Measurements from ENCODE around the gene BCHE. TPM values are rescaled to one million over a fixed set of nuclear protein-coding genes. Genes with fewer than 3 reads are reported as not detected.

Gene BCHE
- total RNA-seq, 2 donors from 2014 or later = not detected

DNA sequence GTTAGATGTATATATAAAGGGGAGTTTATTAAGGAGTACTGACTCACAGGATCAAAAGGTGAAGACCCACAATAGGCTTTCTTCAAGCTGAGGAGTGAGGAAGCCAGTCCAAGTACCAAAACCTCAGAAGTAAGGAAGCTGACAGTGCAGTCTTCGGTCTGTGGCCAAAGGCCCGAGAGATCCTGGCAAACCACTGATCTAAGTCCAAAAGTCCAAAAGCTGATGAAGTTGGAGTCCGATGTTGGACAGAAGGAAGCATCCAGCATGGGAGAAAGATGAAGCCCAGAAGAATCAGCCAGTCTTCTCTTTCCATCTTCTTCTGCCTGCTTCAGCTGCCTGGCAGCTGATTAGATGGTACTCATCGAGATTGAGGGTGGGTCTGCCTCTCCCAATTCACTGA, 107.5 kb downstream of the BCHE start:
- Mint-ChIP-seq H3K36me3 (no peaks in the 10 kb centered on the region), H3K9me3 (peaks cover 5 to 6% of the 10 kb centered on the region in 2 donors), H3K27ac (no peak overlapping the region)
- ATAC-seq (no peak), DNase-seq (ENCODE audit: low spot score in 2 of 2) (no peak)

DNA sequence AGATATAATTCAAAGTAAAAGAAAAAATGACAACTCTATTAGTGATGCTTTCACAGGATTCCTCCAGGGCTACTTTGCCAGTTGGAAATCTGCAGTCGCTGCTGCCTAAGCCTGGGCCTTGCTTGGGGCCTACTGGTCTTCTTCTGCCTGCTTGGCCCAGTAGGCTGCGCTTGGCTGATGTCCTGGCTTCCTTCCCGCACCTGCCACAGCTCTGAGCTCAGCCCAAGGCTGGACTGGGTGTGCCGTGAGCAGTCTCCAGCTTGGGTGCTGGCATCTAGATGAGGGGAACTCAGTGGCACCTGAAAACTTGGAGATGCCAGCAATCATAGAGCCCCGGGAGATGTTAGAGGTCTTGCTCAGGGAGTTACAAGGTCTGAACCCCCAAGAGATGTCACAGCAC, 108.3 kb downstream of the BCHE start:
- no peak overlapping the region for H3K27ac Mint-ChIP-seq
- no peaks in the 10 kb centered on the region for H3K36me3 Mint-ChIP-seq
- DNase-seq (ENCODE audit: low spot score in 2 of 2) (no peak), ATAC-seq (no peak)
- H3K9me3 Mint-ChIP-seq = peaks cover 5 to 6% of the 10 kb centered on the region in 2 donors

DNA sequence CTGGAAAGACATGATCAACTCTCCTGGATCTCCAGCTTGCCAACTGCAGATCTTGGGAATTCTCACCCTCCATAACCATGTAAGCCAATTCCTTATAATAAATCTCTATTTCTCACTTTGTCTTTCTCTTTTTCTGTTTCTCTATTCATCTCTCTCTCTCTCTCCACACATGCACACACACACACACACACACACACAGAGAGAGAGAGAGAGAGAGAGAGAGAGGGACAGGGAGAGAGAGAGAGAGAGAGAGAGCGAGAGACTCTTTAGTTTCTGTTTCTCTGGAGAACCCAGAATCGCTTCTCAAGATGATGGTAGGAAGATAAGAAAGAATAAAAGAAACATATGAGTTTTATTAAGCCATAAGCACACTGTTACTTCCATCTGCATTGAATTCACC, 111.9 kb downstream of the BCHE start:
- no peak for ATAC-seq

More for the DNA sequence above, 111.9 kb downstream of the BCHE start:
- Mint-ChIP-seq H3K27ac (no peak overlapping the region), H3K36me3 (no peaks in the 10 kb centered on the region), H3K9me3 (peaks cover 11 to 12% of the 10 kb centered on the region in 2 donors)
- DNase-seq (ENCODE audit: low spot score in 2 of 2) = no peak
